ENCODE measurements around the gene SF3A2. TPM values are rescaled to one million over a fixed set of nuclear protein-coding genes. Genes with fewer than 3 reads are reported as not detected.

Gene SF3A2
- total and polyA plus RNA-seq, 12 donors = 3.9 to 110 (median 28.2) TPM

DNA sequence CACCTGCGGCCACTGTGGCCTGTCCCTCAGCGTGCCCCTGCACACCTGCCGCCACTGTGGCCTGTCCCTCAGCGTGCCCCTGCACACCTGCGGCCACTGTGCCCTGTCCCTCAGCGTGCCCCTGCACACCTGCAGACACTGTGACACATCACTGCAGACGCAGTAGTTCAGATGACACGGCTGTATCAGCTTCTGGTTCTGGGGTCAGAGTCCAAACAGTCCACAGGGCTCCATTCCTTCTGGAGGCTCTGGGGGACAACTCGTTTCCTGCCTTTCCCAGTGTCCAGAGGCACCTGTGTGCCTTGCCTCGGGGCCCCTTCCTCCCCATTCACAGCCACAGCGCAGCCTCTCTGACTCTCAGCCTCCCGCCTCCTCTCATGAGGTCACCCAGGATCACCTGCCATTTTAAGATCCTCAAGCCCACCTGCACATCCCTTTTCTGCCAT lies 5.5 kb downstream of the SF3A2 start:
- Histone ChIP-seq H3K36me3 (replicated peaks in 1 of 2) (peaks cover 0 to 40% of the 10 kb centered on the region in 2 donors), H3K4me1 (replicated peaks in 1 of 2) (peaks cover 21 to 38% of the 10 kb centered on the region in 2 donors), H3K27ac (no peak overlapping the region), H3K9me3 (replicated peaks in 1 of 3) (no peaks in the 10 kb centered on the region), H3K27me3 (no peaks in the 10 kb centered on the region), H3K4me3 (no peak overlapping the region)
- intact Hi-C loops (cut with DNase I) = no loop called here
- TF ChIP-seq POLR2A (IDR thresholded peaks at IDR 0.05) = no peak
- TF ChIP-seq, protein P1, sequence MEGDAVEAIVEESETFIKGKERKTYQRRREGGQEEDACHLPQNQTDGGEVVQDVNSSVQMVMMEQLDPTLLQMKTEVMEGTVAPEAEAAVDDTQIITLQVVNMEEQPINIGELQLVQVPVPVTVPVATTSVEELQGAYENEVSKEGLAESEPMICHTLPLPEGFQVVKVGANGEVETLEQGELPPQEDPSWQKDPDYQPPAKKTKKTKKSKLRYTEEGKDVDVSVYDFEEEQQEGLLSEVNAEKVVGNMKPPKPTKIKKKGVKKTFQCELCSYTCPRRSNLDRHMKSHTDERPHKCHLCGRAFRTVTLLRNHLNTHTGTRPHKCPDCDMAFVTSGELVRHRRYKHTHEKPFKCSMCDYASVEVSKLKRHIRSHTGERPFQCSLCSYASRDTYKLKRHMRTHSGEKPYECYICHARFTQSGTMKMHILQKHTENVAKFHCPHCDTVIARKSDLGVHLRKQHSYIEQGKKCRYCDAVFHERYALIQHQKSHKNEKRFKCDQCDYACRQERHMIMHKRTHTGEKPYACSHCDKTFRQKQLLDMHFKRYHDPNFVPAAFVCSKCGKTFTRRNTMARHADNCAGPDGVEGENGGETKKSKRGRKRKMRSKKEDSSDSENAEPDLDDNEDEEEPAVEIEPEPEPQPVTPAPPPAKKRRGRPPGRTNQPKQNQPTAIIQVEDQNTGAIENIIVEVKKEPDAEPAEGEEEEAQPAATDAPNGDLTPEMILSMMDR (IDR thresholded peaks at IDR 0.05) = no peak
- 85 to 97% (median 90%) methylated on average over 5 to 12 of the region's 12 CpGs for WGBS, 4 donors
- DNase-seq = no peak

DNA sequence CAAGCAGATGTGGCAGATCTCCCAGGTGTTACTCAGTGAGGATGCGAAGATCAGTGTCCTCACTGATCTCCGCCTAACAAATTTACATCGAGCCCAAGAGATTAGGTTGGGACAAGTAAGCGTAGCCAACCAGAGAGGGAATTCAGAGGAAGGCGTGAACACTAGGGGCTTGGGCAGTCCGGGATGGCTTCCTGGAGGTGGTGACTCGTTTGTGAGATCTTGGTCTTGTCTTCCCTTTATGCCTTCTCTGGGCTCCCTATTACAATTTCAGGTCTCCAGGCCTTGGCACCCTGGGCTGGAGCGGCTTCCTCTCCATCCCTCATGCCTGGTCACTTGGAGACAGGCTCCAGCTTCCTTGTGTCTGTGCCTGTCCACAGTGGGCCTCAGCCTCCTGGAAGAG lies 6.2 kb downstream of the SF3A2 start:
- intact Hi-C loops (cut with DNase I) = no loop called here

DNA sequence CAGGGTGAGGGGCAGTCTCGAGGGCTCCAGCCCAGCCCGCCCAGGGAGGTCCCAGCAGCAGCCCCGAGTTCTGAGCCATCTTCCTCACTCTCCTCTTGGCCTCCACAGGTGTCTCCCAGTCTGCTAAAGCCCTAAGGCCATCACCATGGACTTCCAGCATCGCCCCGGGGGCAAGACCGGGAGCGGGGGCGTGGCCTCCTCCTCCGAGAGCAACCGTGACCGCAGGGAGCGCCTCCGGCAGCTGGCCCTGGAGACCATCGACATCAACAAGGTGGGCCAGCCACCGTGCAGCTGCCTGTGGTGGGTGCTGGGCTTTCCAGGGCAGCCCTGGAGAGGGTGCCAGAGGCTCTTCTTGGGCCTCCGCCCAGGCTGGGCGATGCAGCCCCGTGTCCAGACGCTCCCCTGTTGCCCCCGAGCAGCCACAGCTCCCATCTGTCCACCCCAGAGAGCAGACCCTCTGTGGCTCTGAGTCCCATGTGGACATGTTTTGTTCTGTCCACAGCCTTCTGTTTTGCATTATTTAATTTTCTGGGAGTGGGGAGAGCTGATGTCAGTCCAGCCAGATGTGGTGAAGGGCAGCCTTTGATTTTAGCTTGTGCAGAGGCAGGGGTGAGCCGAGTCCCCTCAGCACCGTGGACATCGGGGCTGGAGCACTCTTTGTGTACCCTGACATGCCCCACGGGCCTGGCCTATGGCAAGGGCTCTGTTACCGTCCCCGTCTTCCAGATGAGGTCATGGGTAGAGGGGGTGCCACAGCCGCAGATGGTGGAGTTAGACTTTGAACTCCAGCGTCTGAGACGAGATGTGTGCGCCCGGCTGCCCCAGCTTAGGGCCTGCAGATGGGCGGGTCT lies 6.9 kb downstream of the SF3A2 start:
- no peak for TF ChIP-seq POLR2A (IDR thresholded peaks at IDR 0.05)
- TF ChIP-seq, protein P1 (IDR thresholded peaks at IDR 0.05) = no peak
- no peak overlapping the region for H3K27ac ChIP-seq
- intact Hi-C loops (cut with DNase I) = no loop called here
- no peaks in the 10 kb centered on the region for H3K27me3 ChIP-seq
- 84 to 89% (median 87%) methylated on average over 17 to 32 of the region's 32 CpGs for WGBS, 4 donors
- no peak overlapping the region for H3K4me3 ChIP-seq
- peaks cover 0 to 48% of the 10 kb centered on the region in 2 donors for H3K36me3 ChIP-seq (replicated peaks in 1 of 2)
- DNase-seq = no peak
- peaks cover 12 to 25% of the 10 kb centered on the region in 2 donors for H3K4me1 ChIP-seq (replicated peaks in 1 of 2)
- H3K9me3 ChIP-seq (replicated peaks in 1 of 3) = no peaks in the 10 kb centered on the region

More for the DNA sequence above, 6.2 kb downstream of the SF3A2 start:
- Histone ChIP-seq H3K27ac (no peak overlapping the region), H3K4me1 (replicated peaks in 1 of 2) (peaks cover 14 to 32% of the 10 kb centered on the region in 2 donors), H3K36me3 (replicated peaks in 1 of 2) (peaks cover 0 to 47% of the 10 kb centered on the region in 2 donors), H3K27me3 (no peaks in the 10 kb centered on the region), H3K4me3 (no peak overlapping the region), H3K9me3 (replicated peaks in 1 of 3) (no peaks in the 10 kb centered on the region)
- TF ChIP-seq, protein P1 (IDR thresholded peaks at IDR 0.05) = no peak
- TF ChIP-seq POLR2A (IDR thresholded peaks at IDR 0.05) = no peak
- 87 to 94% (median 90%) methylated on average over 6 to 8 of the region's 8 CpGs for WGBS, 4 donors
- no peak for DNase-seq

DNA sequence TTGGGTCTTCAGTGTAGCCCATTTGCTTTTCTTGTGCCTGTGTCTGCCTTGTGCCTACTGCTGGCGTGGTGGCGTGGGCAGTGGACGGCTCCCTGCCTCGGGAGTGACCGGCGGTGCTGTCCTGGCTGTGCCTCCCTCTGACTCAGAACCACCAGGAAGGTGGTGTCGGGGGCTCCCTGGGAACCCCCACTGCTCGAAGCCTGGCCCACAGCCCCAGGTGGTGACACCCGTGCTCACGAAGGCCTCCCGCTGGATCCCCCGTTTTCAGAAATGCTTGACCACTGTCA lies 7.4 kb downstream of the SF3A2 start:
- H3K27me3 ChIP-seq = no peaks in the 10 kb centered on the region
- peaks cover 12 to 25% of the 10 kb centered on the region in 2 donors for H3K4me1 ChIP-seq (replicated peaks in 1 of 2)
- H3K27ac ChIP-seq = no peak overlapping the region
- peaks cover 0 to 48% of the 10 kb centered on the region in 2 donors for H3K36me3 ChIP-seq (replicated peaks in 1 of 2)
- TF ChIP-seq POLR2A (IDR thresholded peaks at IDR 0.05) = no peak
- TF ChIP-seq, protein P1 (IDR thresholded peaks at IDR 0.05) = no peak
- DNase-seq = no peak
- 89 to 97% (median 92%) methylated on average over 5 to 12 of the region's 12 CpGs for WGBS, 4 donors
- no peak overlapping the region for H3K4me3 ChIP-seq
- intact Hi-C loops (cut with DNase I) = no loop called here
- no peaks in the 10 kb centered on the region for H3K9me3 ChIP-seq (replicated peaks in 1 of 3)
